Colonic mucosa (tissue), 4 donors: ENCODE measurements around the gene GHR. TPM values are rescaled to one million over a fixed set of nuclear protein-coding genes. Genes with fewer than 3 reads are reported as not detected.

ENCODE experiments used
- DNase-seq: peaks from one replicate; pipeline ENCODE4 v3.0.0-alpha.2; 2020
- H3K27ac ChIP-seq: fragments of 200-600 bp; one replicate; pipeline ENCODE4 v1.8.0; 2021
- H3K27me3 ChIP-seq: fragments of 200-600 bp; one replicate; pipeline ENCODE4 v1.8.0; 2021
- H3K36me3 ChIP-seq: fragments of 200-600 bp; one replicate; pipeline ENCODE4 v1.8.0; 2021
- H3K4me1 ChIP-seq: fragments of 200-600 bp; one replicate; pipeline ENCODE4 v1.8.0; 2021; ENCODE audit warnings: mild to moderate bottlenecking
- H3K4me3 ChIP-seq: fragments of 200-600 bp; one replicate; pipeline ENCODE4 v1.8.0; 2021
- H3K9ac ChIP-seq, 2 donors: one replicate each; pipeline ENCODE4 v1.7.0; 2013; ENCODE audit warnings: control low read depth in 2 of 2, low read depth in 2 of 2, low read length in 2 of 2
- H3K9me3 ChIP-seq: fragments of 200-600 bp; one replicate; pipeline ENCODE4 v1.8.0; 2021
- intact Hi-C: fragments of 100-400 bp; cut with DNase I; formaldehyde crosslinking; loops from one replicate; pipeline ENCODE4 v1.14.1; 2022
- total RNA-seq, 2 donors: library from RNA; stranded (reverse); fragmentation: NEBNext Ultra II Directional in 1 of 2; extraction: Animal tissue kit (Norgen Biotek cat#: 25700) in 1 of 2; gene quantifications; one replicate each; pipeline ENCODE4 v1.2.1, GENCODE V29; 2021
- TF ChIP-seq, protein P1 (sequence below): fragments of 200-600 bp; IDR thresholded peaks from one replicate; pipeline ENCODE4 v1.8.0; 2022; ENCODE audit warnings: antibody characterized with exemption, mild to moderate bottlenecking
- donor health status: healthy.
- donor health status: DM: no; HTN: no; CAD: no.
- donor health status: DM: no; HTN: no; CAD: no.

GHR gene
- total RNA-seq, 2 donors from 2014 or later, result 2.4 to 6.8 TPM

DNA sequence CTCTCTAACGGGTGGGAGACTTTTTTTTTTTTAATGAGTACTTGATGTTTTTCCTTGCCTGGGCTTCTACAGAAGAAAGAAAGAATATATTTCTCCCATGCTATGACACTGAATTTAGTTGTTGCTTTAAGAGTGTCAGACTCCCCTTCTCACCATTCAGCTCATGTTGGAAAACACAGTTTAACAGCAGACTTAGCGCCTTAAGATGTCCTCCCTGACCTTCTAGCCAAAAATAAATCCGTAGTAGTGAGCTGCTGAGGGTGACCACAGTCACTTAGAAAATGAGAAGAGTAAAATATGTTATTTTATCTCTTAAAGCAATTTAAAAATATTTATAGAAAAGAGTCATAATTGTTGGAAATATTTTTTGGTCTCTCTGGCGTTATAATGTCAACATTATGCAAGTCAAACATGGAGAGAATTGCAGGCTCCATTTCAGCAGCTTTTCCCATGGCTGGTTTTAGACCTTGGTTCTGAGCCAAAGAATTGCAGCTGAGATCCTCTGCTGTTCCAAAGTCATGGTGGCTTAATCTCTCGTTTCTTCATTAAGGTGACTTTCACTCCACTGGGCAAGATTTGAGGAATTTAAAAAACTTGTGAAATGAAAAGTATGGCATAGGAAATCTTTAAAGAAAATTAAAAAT is 143.5 kb downstream of the GHR start:
- Histone ChIP-seq H3K4me3 (no peak overlapping the region), H3K9ac (no peak overlapping the region), H3K27me3 (no peaks in the 10 kb centered on the region), H3K27ac (no peak overlapping the region), H3K4me1 (no peaks in the 10 kb centered on the region), H3K9me3 (no peaks in the 10 kb centered on the region), H3K36me3 (no peaks in the 10 kb centered on the region)
- intact Hi-C loops, result no loop called here
- DNase-seq, result no peak
- TF ChIP-seq, protein P1, sequence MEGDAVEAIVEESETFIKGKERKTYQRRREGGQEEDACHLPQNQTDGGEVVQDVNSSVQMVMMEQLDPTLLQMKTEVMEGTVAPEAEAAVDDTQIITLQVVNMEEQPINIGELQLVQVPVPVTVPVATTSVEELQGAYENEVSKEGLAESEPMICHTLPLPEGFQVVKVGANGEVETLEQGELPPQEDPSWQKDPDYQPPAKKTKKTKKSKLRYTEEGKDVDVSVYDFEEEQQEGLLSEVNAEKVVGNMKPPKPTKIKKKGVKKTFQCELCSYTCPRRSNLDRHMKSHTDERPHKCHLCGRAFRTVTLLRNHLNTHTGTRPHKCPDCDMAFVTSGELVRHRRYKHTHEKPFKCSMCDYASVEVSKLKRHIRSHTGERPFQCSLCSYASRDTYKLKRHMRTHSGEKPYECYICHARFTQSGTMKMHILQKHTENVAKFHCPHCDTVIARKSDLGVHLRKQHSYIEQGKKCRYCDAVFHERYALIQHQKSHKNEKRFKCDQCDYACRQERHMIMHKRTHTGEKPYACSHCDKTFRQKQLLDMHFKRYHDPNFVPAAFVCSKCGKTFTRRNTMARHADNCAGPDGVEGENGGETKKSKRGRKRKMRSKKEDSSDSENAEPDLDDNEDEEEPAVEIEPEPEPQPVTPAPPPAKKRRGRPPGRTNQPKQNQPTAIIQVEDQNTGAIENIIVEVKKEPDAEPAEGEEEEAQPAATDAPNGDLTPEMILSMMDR, result no peak

DNA sequence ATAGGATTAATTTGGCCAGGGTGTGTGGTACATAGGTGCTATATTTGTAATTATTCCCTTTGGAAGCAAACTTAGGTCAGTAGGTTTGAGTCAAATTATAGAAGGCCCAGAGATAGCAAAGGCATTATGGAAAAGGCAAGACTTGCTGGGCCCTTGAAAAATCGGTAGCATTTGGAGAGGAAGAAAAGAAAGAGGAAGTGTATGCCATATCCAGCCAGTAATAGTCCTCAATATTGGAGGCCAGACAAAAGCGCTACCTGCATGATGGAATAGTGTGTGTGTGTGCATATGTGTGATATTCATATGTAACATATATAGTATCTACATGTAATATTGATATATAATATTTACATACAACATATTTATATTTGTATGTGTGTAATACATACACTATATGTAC is 146.1 kb downstream of the GHR start:
- DNase-seq, result no peak
- H3K27ac ChIP-seq, result no peak overlapping the region
- no peak overlapping the region for H3K4me3 ChIP-seq
- H3K9me3 ChIP-seq, result no peaks in the 10 kb centered on the region
- TF ChIP-seq, protein P1, result no peak
- no peaks in the 10 kb centered on the region for H3K36me3 ChIP-seq
- no peak overlapping the region for H3K9ac ChIP-seq
- intact Hi-C loops, result no loop called here
- no peaks in the 10 kb centered on the region for H3K4me1 ChIP-seq
- H3K27me3 ChIP-seq, result no peaks in the 10 kb centered on the region

DNA sequence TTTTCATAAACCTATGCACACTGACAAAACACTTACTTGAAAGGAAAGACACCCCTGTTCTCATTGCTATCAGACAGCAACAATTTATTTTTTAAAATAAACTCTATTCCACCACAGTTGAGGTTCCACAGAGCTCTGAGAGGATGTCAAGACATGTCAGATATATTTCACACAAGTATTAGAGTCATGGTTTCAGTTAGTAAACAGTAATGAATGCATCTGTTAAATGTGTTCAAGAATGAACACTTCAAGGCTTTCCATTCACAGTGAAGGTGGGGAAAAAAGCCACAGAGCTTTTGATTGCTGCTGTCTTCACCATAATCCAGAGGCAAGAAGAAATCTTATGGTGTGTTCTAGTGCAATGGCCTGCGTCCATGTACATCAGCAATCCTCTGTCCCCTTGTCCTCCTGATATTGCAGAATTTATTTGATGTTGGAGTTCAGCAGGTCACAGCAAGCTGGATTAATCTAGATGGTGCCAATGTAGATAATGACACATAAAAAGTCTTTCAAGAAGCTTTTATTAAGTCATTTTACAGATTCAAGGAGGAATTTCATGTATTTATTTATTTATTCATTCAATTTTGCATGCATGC is 146.8 kb downstream of the GHR start:
- no peaks in the 10 kb centered on the region for H3K36me3 ChIP-seq
- no peaks in the 10 kb centered on the region for H3K4me1 ChIP-seq
- TF ChIP-seq, protein P1, result no peak
- no peak overlapping the region for H3K9ac ChIP-seq
- H3K27ac ChIP-seq, result no peak overlapping the region
- no peaks in the 10 kb centered on the region for H3K9me3 ChIP-seq
- DNase-seq, result no peak
- intact Hi-C loops, result no loop called here
- H3K4me3 ChIP-seq, result no peak overlapping the region
- no peaks in the 10 kb centered on the region for H3K27me3 ChIP-seq

DNA sequence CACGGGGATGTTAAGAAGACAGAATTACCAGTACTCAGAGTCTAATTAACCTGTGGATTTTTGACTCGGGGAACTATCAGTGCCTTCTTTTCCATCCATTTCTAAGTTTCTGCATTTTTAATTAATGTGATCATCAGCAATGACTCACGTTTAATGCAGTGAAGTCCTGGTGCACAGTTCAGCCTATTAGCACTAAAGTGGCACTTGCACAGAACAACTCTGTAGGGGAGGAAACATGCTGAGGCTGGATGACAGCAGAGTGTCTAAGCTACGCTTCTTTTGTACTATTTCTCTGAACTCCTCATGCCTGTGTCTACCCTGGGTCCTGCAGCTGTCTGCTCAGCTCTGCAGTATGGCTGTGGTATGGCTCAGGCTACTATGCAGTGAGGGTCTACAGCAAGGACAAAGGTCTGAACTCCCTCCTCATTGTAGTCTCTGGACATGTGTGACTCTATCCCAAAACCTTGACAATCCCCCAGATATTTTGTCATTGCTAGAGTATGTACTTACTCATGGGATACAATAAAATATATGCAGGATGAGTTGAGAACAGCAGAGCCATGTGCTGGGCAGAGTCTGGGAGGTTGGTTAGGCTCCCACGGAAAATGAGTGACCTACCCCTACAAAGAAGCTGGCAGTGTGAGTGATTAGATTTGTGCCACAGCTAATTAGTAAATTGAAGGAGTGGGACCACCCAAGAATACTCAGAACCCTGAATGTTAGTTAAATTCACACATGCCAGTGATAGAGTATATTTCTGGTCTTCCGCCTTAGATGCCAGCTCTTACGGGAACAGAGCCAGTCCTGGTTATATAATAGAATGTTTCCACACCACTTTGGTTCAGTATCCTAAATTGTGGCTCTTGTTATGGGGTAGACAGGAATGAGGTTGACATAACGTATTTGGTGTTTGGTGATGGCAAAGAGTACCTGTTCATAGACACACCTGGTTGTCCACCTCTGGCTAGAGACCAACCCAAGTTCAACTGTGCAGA is 148.0 kb downstream of the GHR start:
- H3K4me1 ChIP-seq, result no peaks in the 10 kb centered on the region
- H3K36me3 ChIP-seq, result no peaks in the 10 kb centered on the region
- H3K4me3 ChIP-seq, result no peak overlapping the region
- TF ChIP-seq, protein P1, result no peak
- no peak overlapping the region for H3K9ac ChIP-seq
- H3K9me3 ChIP-seq, result no peaks in the 10 kb centered on the region
- no peak overlapping the region for H3K27ac ChIP-seq
- H3K27me3 ChIP-seq, result no peaks in the 10 kb centered on the region
- DNase-seq, result no peak
- intact Hi-C loops, result no loop called here

GRCh38 chr5:42572313-42572712 is 149.1 kb downstream of the GHR start:
- intact Hi-C loops, result no loop called here
- no peak overlapping the region for H3K27ac ChIP-seq
- no peak for DNase-seq
- H3K36me3 ChIP-seq, result no peaks in the 10 kb centered on the region
- H3K4me1 ChIP-seq, result no peaks in the 10 kb centered on the region
- TF ChIP-seq, protein P1, result no peak
- no peaks in the 10 kb centered on the region for H3K27me3 ChIP-seq
- H3K4me3 ChIP-seq, result no peak overlapping the region
- H3K9ac ChIP-seq, result no peak overlapping the region
- no peaks in the 10 kb centered on the region for H3K9me3 ChIP-seq
